ENCODE results near the gene CD3E.

The CD3E gene

GRCh38 chr11:118304568-118305248 is at the start of gene CD3E:
TSS of gene CD3E (plus strand) at chr11:118304730. CDS start at chr11:118304953, 223 bp downstream.
- DNase-seq (ENCODE audit: low read depth in 3 of 3) = peak; percentile 35 to 68 (median 48)

- DNase-seq (ENCODE audit: low read depth in 3 of 3) = no peak
Observed at GRCh38 chr11:118258410-118258809, 46.1 kb upstream of the CD3E start.

- no peak for DNase-seq (ENCODE audit: low read depth in 3 of 3)
Observed at GRCh38 chr11:118259138-118259537, 45.4 kb upstream of the CD3E start.

GRCh38 chr11:118260353-118260752 is 44.2 kb upstream of the CD3E start:
- no peak for DNase-seq (ENCODE audit: low read depth in 3 of 3)

GRCh38 chr11:118263112-118263511 is 41.4 kb upstream of the CD3E start:
- DNase-seq (ENCODE audit: low read depth in 3 of 3) = no peak

GRCh38 chr11:118263695-118264568 is 40.6 kb upstream of the CD3E start, which contains the start of gene MPZL2:
TSS of gene MPZL2 (minus strand) at chr11:118264297. CDS start at chr11:118264153, 144 bp downstream.
- DNase-seq (ENCODE audit: low read depth in 3 of 3) = no peak

- DNase-seq (ENCODE audit: low read depth in 3 of 3) = no peak
Observed at GRCh38 chr11:118264569-118265465, 39.7 kb upstream of the CD3E start.

GRCh38 chr11:118265954-118266353 is 38.6 kb upstream of the CD3E start:
- no peak for DNase-seq (ENCODE audit: low read depth in 3 of 3)

- no peak for DNase-seq (ENCODE audit: low read depth in 3 of 3)
Observed at GRCh38 chr11:118267486-118267885, 37.0 kb upstream of the CD3E start.

GRCh38 chr11:118272001-118272400 is 32.5 kb upstream of the CD3E start:
- DNase-seq (ENCODE audit: low read depth in 3 of 3) = no peak

GRCh38 chr11:118274186-118274585 is 30.3 kb upstream of the CD3E start:
- no peak for DNase-seq (ENCODE audit: low read depth in 3 of 3)

- no peak for DNase-seq (ENCODE audit: low read depth in 3 of 3)
Observed at GRCh38 chr11:118275176-118275575, 29.4 kb upstream of the CD3E start.

- no peak for DNase-seq (ENCODE audit: low read depth in 3 of 3)
Observed at GRCh38 chr11:118276422-118276821, 28.1 kb upstream of the CD3E start.

GRCh38 chr11:118277312-118277711 is 27.2 kb upstream of the CD3E start:
- DNase-seq (ENCODE audit: low read depth in 3 of 3) = no peak

GRCh38 chr11:118281284-118281683 is 23.2 kb upstream of the CD3E start:
- DNase-seq (ENCODE audit: low read depth in 3 of 3) = peak in 1 of 3 experiments; percentile 22

- no peak for DNase-seq (ENCODE audit: low read depth in 3 of 3)
Observed at GRCh38 chr11:118282606-118283005, 21.9 kb upstream of the CD3E start.

GRCh38 chr11:118283037-118283636 is 21.4 kb upstream of the CD3E start:
- DNase-seq (ENCODE audit: low read depth in 3 of 3) = no peak

GRCh38 chr11:118283756-118284350 is 20.7 kb upstream of the CD3E start:
- DNase-seq (ENCODE audit: low read depth in 3 of 3) = peak in 1 of 3 experiments; percentile 43

- no peak for DNase-seq (ENCODE audit: low read depth in 3 of 3)
Observed at GRCh38 chr11:118286545-118286944, 18.0 kb upstream of the CD3E start.

GRCh38 chr11:118287006-118287405 is 17.5 kb upstream of the CD3E start:
- no peak for DNase-seq (ENCODE audit: low read depth in 3 of 3)

- no peak for DNase-seq (ENCODE audit: low read depth in 3 of 3)
Observed at GRCh38 chr11:118289401-118289800, 15.1 kb upstream of the CD3E start.

Data from stimulated activated CD4-positive, alpha-beta T cell treated with anti-CD3 and anti-CD28 coated beads, TNF-alpha, amount 100 ng/mL, for 24 hours (primary cell).